ENCODE measurements around the gene ZBTB7C. TPM values are rescaled to one million over a fixed set of nuclear protein-coding genes. Genes with fewer than 3 reads are reported as not detected.

ZBTB7C gene
- polyA plus RNA-seq, 6 donors from 2014 or later, result not detected

DNA sequence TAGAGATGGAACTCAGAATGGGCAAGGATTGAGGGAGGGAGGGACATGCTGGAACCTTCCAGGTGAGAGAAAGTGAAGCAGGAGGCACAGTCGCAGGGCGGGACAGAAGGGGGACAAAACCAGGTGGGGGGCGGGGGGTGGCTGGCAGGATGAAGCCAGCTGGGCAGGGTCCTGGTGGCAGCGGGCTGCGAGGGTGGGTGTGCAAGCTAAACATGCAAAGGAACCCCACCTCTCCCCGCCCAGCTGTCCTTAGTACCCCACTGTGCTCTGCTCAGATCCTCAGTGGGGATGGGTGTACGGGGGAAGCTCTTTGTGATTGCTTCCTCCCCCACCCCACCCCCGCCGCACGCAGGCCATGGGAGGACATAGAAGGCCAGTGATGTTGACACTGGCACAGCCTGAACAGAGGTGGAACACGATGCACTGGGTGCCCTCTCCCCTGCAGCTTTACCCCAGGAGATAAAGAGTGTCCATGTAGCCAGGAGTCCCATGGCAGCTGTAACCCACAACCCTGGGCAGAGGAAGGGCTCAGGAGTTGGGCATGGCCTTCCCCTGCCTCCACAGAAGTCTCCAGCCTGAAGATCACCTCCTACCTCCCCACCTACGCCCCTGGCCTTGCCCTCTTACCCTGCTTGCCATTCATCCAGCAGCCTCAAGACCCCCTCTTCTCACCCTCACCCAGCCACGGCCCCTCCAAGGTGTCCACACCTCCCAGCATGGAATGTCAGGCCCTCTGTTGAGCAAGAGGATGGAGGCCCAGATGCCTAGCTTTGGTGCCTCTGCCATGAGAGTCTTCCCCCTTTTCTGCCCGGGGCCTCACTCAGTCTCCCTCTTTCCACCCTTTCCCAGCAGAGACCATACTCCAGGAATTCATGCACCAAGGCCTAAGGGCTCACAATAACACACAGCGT is 206.6 kb downstream of the ZBTB7C start:
- DNase-seq (no peak), ATAC-seq (ENCODE audit: low read depth in 2 of 2) (no peak)
- H3K27me3 Mint-ChIP-seq, result peaks cover 49 to 64% (median 51%) of the 10 kb centered on the region in 3 donors
- H3K4me3 Mint-ChIP-seq, result no peak overlapping the region
- peak overlapping the region in 1 of 6 donors; percentile 76 for H3K27ac Mint-ChIP-seq
- H3K9me3 Mint-ChIP-seq, result peaks cover 0 to 12% (median 2%) of the 10 kb centered on the region in 7 donors
- H3K4me1 Mint-ChIP-seq, result peaks cover 0 to 4% (median 0%) of the 10 kb centered on the region in 3 donors
- H3K36me3 Mint-ChIP-seq, result peaks cover 0 to 5% of the 10 kb centered on the region in 2 donors

- ATAC-seq (ENCODE audit: low read depth in 2 of 2) (no peak), DNase-seq (no peak)
- Mint-ChIP-seq H3K4me1 (peaks cover 0 to 4% (median 0%) of the 10 kb centered on the region in 3 donors), H3K4me3 (no peak overlapping the region), H3K9me3 (peaks cover 0 to 14% (median 2%) of the 10 kb centered on the region in 7 donors), H3K27me3 (peaks cover 46 to 59% (median 49%) of the 10 kb centered on the region in 3 donors), H3K36me3 (peaks cover 0 to 5% of the 10 kb centered on the region in 2 donors), H3K27ac (no peak overlapping the region)
Observed at GRCh38 chr18:48202006-48202348, 207.2 kb downstream of the ZBTB7C start.

DNA sequence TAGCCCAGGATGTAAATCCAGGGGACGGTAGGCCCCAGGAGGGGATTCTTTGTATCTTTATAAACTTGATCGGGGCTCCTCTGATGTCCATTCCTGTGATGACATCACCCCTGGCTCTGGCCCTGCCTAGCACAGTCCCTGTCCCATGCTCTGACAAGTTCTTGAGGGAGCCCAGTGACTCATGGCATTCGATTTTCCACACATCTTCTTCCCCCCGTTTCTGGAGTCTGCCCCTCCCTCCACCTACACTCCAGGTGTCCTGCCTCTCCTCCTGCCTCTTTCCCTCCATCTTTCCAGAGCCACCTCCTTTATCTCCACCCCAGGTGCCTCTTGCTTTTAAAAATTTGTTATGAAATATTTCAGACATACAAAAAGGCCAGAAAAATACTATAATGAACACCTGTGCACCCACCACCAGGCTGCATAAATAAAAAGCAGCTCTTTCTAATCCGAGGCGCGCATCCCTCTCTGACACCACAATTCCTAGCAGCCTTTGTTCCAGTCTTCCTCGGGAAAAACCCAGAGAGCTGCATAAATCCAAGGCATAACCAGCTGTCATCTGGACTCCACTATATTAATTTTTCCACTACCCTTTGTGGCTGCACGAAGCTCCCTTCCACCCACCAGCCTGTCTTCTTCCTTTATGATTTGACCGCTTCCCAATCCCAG is 207.7 kb downstream of the ZBTB7C start:
- Mint-ChIP-seq H3K9me3 (peaks cover 0 to 14% (median 3%) of the 10 kb centered on the region in 7 donors), H3K27ac (no peak overlapping the region), H3K4me3 (no peak overlapping the region), H3K27me3 (peaks cover 44 to 57% (median 49%) of the 10 kb centered on the region in 3 donors), H3K36me3 (peaks cover 0 to 5% of the 10 kb centered on the region in 2 donors), H3K4me1 (peaks cover 0 to 4% (median 0%) of the 10 kb centered on the region in 3 donors)
- ATAC-seq (ENCODE audit: low read depth in 2 of 2) (no peak), DNase-seq (no peak)

- Mint-ChIP-seq H3K27ac (no peak overlapping the region), H3K4me3 (no peak overlapping the region), H3K27me3 (peaks cover 43 to 59% (median 49%) of the 10 kb centered on the region in 3 donors), H3K36me3 (peaks cover 0 to 5% of the 10 kb centered on the region in 2 donors), H3K9me3 (peaks cover 0 to 14% (median 4%) of the 10 kb centered on the region in 7 donors), H3K4me1 (peaks cover 0 to 4% (median 0%) of the 10 kb centered on the region in 3 donors)
- no peak for DNase-seq
- ATAC-seq (ENCODE audit: low read depth in 2 of 2), result no peak
Observed at GRCh38 chr18:48200631-48201336, 208.4 kb downstream of the ZBTB7C start.

DNA sequence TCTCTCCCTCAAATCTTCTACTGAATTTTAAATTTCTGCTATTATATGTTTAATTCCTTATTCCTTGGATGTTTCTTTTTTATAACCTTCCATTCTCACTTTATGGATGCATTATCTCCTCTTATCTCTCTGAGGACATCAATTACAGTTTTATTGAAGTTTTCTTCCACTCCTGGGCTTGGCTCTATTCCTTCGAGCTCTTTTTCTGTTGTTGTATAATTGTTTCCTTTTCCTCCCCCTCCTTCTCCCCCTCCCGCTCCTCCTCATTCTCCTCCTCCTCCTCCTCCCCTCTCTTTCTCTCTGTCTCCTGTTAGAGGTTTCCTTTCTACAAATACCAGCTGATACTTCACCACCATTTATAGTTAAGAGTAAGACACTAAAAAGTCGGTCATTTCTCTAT is 209.8 kb downstream of the ZBTB7C start:
- Mint-ChIP-seq H3K4me3 (no peak overlapping the region), H3K36me3 (peaks cover 0 to 8% of the 10 kb centered on the region in 2 donors), H3K27ac (no peak overlapping the region), H3K4me1 (peaks cover 0 to 4% (median 0%) of the 10 kb centered on the region in 3 donors), H3K27me3 (peaks cover 35 to 56% (median 47%) of the 10 kb centered on the region in 3 donors), H3K9me3 (peaks cover 0 to 20% (median 6%) of the 10 kb centered on the region in 7 donors)
- ATAC-seq (ENCODE audit: low read depth in 2 of 2), result no peak
- no peak for DNase-seq

DNA sequence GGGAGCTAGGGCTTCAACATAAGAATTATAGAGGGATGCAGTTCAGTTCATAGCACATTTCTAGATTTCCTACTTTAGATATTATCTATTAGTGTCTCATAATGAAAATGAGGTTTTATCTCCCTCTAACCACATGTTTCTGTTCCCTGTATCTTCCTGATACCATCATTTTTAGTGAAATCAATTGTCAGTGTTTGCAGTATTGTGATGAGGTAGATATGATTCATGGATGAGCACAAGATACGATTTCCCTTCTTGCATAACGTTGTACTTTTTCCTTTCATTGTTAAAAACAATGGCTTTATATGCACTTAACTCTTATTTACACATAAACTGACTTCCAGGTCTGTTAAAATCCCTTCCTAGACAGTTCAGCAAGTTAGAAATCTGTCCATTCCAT is 211.4 kb downstream of the ZBTB7C start:
- H3K36me3 Mint-ChIP-seq, result peaks cover 0 to 12% of the 10 kb centered on the region in 2 donors
- H3K4me1 Mint-ChIP-seq, result no peaks in the 10 kb centered on the region
- no peak overlapping the region for H3K4me3 Mint-ChIP-seq
- no peak for DNase-seq
- H3K27me3 Mint-ChIP-seq, result peaks cover 29 to 46% (median 40%) of the 10 kb centered on the region in 3 donors
- no peak overlapping the region for H3K27ac Mint-ChIP-seq
- peaks cover 0 to 20% (median 8%) of the 10 kb centered on the region in 7 donors for H3K9me3 Mint-ChIP-seq
- ATAC-seq (ENCODE audit: low read depth in 2 of 2), result no peak

DNA sequence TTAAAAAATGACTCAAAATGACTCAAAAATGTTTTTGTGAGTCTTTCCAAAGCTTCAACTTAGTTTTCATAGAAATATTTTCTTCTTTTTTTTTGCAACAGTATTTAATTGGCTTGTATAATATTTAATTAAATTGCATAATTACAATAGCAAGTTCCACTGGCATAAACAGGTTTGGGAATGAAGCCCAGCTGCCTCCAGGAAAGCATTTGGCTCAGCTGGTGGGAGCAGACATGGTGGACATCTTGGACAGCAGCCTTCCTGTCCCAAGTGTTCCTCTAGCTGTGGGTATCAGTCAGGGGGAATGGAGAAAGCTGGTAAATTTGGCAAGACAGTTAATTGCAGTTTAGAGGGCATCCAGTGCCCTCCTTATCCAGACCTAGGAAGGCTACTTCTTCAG is 213.4 kb downstream of the ZBTB7C start:
- DNase-seq (no peak), ATAC-seq (ENCODE audit: low read depth in 2 of 2) (no peak)
- Mint-ChIP-seq H3K4me1 (no peaks in the 10 kb centered on the region), H3K4me3 (no peak overlapping the region), H3K9me3 (peaks cover 0 to 20% (median 8%) of the 10 kb centered on the region in 7 donors), H3K27me3 (peaks cover 22 to 31% (median 23%) of the 10 kb centered on the region in 3 donors), H3K27ac (no peak overlapping the region), H3K36me3 (peaks cover 0 to 8% of the 10 kb centered on the region in 2 donors)

DNA sequence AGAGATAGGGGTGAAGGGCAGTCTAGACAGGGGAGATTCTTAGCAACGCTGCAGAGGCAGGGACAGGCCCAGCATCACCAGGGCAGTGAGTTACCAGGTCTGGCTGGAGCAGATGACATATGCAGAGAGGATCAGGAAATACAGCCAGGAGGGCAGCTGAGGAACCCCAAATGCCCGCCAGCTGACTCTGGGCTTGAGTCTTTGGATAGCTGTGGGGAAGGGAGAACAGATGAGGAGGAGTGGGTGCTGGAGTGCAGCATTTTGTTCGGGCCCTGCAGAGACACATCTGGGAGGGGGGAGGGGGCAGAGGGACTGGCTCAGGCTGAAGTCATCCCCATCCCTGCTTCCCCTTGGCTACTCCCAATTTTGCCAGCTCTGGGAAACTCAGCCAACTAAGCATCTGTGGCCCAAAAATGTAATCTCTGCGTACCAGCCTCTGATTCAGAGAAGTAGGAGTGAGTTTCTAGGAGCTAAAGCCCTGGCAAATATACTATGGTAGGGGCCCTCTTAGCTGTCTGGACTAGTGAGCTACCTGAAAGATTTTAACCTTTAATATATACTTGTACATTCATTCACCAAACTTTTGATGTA is 214.5 kb downstream of the ZBTB7C start:
- DNase-seq (no peak), ATAC-seq (ENCODE audit: low read depth in 2 of 2) (no peak)
- Mint-ChIP-seq H3K27ac (no peak overlapping the region), H3K9me3 (peaks cover 0 to 20% (median 8%) of the 10 kb centered on the region in 7 donors), H3K4me3 (no peak overlapping the region), H3K4me1 (no peaks in the 10 kb centered on the region), H3K27me3 (peaks cover 20 to 25% (median 23%) of the 10 kb centered on the region in 3 donors), H3K36me3 (peaks cover 0 to 8% of the 10 kb centered on the region in 2 donors)

DNA sequence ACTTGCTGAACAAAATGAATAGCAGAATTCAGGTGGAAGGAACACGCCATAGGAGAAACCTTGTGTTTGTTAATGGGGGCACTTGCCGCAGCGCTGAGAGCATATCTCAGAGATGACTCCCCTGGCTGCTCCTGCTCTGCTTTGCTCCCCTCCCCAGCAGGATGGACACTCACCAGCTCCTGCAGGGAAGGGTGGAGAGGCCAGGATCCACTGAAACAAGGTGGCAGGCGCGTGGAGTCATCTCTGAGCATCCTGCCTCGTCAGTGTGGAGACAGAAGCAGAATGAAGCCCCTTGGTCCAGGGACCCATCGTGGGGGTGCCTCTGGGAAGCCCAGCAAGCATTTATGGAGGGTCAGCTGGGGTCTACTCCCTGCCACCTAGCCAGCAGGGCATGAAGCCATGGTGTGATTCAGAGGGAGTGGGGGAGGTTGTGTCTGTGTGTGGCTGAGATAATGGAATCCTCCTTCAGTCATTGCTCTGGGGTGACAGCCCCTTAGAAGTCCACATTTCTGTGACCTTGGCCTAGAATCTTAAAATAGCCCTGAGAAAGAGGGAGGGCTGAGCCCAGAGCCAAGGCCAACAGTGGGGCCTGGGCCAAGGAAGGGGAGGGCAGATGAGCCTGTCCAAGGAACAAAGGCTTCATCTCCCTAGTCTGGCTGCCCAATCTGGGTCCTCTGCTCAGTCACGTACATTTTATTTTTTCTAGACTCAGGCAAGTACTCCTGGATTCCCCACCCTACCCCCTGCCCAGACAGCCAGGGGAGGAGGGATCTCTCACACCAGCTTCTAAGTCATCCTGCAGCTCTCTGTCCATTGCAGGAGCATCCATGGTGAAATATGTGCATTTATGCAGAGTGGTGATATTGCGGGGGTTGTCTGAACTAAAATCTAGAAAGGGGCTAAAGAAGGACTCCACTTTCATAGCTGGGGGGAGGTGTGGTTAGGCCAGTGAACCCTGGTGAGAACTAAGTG is 215.4 kb downstream of the ZBTB7C start:
- Mint-ChIP-seq H3K9me3 (peaks cover 0 to 18% (median 8%) of the 10 kb centered on the region in 7 donors), H3K4me3 (no peak overlapping the region), H3K27ac (no peak overlapping the region), H3K27me3 (peaks cover 16 to 20% (median 19%) of the 10 kb centered on the region in 3 donors), H3K36me3 (peaks cover 0 to 8% of the 10 kb centered on the region in 2 donors), H3K4me1 (no peaks in the 10 kb centered on the region)
- no peak for DNase-seq
- ATAC-seq (ENCODE audit: low read depth in 2 of 2), result no peak

GRCh38 chr18:48192542-48192941 is 216.6 kb downstream of the ZBTB7C start:
- Mint-ChIP-seq H3K27ac (no peak overlapping the region), H3K36me3 (peaks cover 0 to 8% of the 10 kb centered on the region in 2 donors)
- ATAC-seq (ENCODE audit: low read depth in 2 of 2), result no peak

DNA sequence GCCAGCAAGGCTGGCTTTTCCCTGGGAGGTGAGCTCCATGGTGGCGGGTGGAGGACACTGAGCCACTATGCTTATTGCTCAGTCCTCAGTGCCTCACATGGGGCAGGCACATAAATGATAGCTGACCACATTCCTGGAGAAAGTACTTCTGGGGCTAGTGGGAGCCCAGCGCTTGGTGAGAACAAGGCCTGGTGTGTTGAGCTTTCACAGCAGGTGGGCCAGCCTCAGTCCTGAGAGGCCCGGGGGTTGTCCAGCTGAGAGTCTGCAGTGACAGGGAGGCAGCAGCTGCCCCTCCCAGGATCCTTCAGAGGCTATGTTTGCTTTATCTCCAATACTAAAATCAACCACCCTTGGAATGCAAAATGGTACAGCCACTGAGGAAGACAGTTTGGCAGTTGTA is 217.7 kb downstream of the ZBTB7C start:
- ATAC-seq (ENCODE audit: low read depth in 2 of 2), result no peak
- no peaks in the 10 kb centered on the region for H3K4me1 Mint-ChIP-seq
- no peak overlapping the region for H3K27ac Mint-ChIP-seq
- no peak for DNase-seq
- peaks cover 19 to 29% (median 19%) of the 10 kb centered on the region in 3 donors for H3K27me3 Mint-ChIP-seq
- peaks cover 0 to 8% of the 10 kb centered on the region in 2 donors for H3K36me3 Mint-ChIP-seq
- H3K9me3 Mint-ChIP-seq, result peaks cover 0 to 10% (median 3%) of the 10 kb centered on the region in 7 donors
- no peak overlapping the region for H3K4me3 Mint-ChIP-seq

More at GRCh38 chr18:48192542-48192941, 216.6 kb downstream of the ZBTB7C start:
- H3K4me3 Mint-ChIP-seq, result no peak overlapping the region
- peaks cover 0 to 9% (median 5%) of the 10 kb centered on the region in 7 donors for H3K9me3 Mint-ChIP-seq
- H3K4me1 Mint-ChIP-seq, result no peaks in the 10 kb centered on the region
- DNase-seq, result no peak
- peaks cover 19 to 22% (median 19%) of the 10 kb centered on the region in 3 donors for H3K27me3 Mint-ChIP-seq

DNA sequence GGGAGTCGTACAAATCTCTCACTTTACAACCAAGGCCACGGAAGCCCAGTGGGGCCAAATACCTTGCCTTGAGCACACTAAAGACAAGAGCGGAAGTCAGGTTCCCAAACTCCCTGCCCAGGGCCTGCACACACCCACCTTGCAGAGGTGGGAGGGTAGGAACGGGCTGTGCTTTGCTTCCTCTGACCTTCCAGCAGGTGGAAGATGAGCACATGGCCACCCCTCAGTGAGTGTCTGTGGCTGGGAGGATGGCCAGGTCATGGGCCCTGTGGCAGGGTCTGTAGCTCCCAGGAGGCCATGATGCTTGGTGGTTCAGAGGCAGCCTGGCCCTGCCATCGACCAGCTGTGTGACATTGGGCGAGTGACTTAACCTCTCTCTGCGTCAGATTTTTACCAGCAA is 218.2 kb downstream of the ZBTB7C start:
- Mint-ChIP-seq H3K36me3 (peaks cover 0 to 8% of the 10 kb centered on the region in 2 donors), H3K9me3 (peaks cover 0 to 10% (median 3%) of the 10 kb centered on the region in 7 donors), H3K27me3 (peaks cover 19 to 32% (median 21%) of the 10 kb centered on the region in 3 donors), H3K27ac (no peak overlapping the region), H3K4me3 (no peak overlapping the region), H3K4me1 (no peaks in the 10 kb centered on the region)
- DNase-seq (no peak), ATAC-seq (ENCODE audit: low read depth in 2 of 2) (no peak)
